WI38 (cell line): Measurements from ENCODE around the gene ZBTB46.

Source experiments
- H3K4me3 ChIP-seq: 2 replicates; pipeline ENCODE4 v1.5.1; 2011; ENCODE audit warnings: low read depth, mild to moderate bottlenecking, control low read depth, low read length
- CTCF ChIP-seq: IDR thresholded peaks from 2 replicates; pipeline ENCODE4 v1.5.1; 2012; ENCODE audit warnings: low read depth, mild to moderate bottlenecking, control low read depth, low read length

Gene ZBTB46

DNA sequence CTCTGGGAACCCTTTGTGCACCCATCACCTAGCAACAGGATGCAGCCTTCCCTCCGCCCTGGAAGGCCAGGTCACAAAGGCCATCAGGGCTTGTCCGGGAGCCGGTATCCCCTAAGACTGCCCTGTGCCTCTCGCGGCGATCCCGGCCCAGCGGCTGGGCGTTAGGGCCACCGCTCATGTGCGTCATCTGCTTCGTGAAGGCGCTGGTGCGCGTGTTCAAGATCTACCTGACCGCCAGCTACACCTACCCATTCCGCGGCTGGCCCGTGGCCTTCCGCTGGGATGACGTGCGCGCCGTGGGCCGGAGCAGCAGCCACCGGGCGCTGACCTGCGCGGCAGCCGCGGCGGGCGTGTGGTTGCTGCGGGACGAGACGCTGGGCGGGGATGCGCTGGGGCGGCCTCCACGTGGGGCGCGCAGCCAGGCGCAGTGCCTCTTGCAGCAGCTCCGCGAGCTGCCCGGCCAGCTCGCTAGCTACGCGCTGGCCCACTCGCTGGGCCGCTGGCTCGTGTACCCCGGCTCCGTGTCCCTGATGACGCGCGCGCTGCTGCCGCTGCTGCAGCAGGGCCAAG lies 30.4 kb upstream of the ZBTB46 start, which contains the start of gene ABHD16B:
ABHD16B (plus strand) TSS at position 134 of the 570 bp plus-strand sequence; CDS start at position 177, 43 bp downstream.
- H3K4me3 ChIP-seq, result no peak within 1 kb of the TSS
- TF ChIP-seq CTCF, result no peak

DNA sequence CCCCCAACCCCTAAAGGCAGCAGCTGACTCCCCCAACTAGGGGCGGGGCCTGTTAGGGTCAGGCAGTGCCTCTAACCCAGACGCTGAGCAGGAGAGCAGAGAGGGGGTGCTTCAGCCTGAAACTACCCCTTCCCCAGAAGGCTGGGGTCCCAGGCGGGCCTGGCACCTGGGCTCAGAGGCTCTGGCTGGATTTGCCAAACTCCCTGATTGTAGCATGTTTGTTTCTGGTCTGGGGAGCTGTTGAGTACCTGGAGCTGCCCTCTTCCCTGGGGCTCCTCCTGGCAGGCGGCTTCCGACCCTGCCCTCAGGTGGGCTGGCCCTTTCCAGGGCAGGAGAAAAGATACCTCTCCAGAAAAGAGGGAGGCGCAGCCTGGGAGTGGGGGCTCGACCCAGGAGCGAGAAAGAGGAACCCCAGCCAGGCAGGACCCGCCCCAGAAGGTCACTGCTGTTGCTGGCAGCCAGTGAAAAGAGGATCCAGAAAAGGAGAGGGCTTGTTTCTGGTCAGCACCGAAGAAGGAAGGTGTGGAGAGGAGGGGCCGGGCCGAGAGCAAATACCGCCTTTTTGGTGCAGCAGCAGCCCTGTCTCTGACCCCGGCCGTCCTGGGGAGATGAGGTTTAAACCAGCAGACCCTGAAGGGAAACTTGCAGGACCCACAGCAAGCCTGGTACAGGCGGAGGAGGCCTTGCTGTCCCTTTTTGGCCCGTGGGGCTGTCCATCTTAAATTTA lies 29.4 kb upstream of the ZBTB46 start:
- no peak overlapping the region for H3K4me3 ChIP-seq
- no peak for TF ChIP-seq CTCF

DNA sequence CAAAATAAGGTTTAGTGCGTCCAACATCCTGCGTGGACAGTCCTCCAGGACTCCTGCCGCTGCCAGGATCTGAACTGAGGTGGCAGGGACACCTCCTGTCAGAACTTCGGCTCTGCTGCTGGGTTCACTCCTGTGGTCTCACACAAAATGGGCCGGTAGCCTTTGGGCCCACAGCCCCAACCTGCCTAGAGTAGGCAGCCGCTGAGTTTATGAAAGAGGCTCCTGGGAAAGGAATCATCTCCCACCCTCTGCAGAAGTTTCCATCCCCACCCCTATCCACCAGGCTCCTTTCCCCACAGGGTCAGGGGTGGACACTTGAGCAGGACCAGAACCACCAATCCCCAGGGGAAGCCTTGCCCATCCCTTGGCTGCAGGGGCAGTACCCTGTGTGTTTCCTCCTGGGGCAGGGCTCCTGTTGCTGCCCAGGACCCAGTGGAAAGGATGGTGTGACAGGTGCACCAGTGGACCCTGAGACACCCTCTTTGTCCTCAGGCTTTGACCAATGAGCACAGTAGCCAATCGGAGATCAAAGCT lies 28.2 kb upstream of the ZBTB46 start:
- H3K4me3 ChIP-seq, result no peak overlapping the region
- TF ChIP-seq CTCF, result no peak

DNA sequence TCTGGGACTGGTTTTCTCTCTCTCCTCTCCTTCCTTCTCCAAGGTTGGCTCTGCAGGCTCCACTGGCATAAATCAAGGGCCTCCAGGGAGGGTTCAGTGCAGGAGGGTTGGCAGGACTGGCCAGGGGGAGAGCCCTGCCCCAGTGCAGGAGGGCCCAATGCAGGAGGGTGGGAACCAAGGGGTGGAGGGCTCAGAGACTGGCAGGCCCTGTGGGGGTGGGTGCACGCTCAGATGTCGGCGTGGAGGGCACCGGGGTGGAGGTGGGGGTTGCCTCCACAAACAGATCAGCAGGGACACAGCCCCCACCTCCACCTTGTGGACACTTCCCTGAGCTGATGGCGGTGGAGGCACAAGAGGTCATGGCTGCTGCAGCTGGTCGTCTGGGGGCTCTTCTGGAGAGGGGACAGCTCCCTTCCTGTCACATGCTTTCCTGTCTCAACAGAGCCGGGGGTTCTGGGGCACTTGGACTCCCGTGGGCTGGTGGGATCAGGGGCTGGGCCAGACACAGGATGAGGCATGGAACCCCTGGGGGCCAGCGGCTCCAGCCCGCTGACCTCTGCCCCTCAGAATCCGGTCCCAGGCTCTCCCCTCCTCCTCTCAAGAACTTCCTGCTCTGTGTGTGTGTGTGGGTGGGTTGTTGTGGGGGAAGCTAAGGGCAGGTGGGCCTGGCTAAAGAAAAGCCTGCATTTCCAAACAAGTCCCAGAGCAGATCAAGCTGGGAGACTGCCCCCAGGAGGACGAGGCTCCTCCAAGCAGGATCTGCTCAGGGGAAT lies 27.5 kb upstream of the ZBTB46 start:
- peak; percentile 9; the same call in 1 of the 2 replicates for TF ChIP-seq CTCF
- H3K4me3 ChIP-seq, result no peak overlapping the region

- no peak overlapping the region for H3K4me3 ChIP-seq
Measured at GRCh38 chr20:63857764-63858392, 26.8 kb upstream of the ZBTB46 start.

GRCh38 chr20:63856098-63856511 lies 25.0 kb upstream of the ZBTB46 start:
- H3K4me3 ChIP-seq, result no peak overlapping the region
- TF ChIP-seq CTCF, result no peak

More at GRCh38 chr20:63857764-63858392, 26.8 kb upstream of the ZBTB46 start:
- no peak for TF ChIP-seq CTCF
